B cell (primary cell): Measurements from ENCODE around the gene IGFLR1.

Experiments used
- EZH2 ChIP-seq: IDR thresholded peaks from 2 replicates; pipeline ENCODE4 v1.6.1; 2012; ENCODE audit warnings: borderline replicate concordance, low read depth, mild to moderate bottlenecking, moderate library complexity, low read length; ENCODE audit not compliant: insufficient read depth, poor library complexity, severe bottlenecking
- TF ChIP-seq, protein P1 (sequence below): fragments of 200-600 bp; IDR thresholded peaks from one replicate; pipeline ENCODE4 v1.8.0; 2022; ENCODE audit warnings: antibody characterized with exemption, mild to moderate bottlenecking

DNA sequence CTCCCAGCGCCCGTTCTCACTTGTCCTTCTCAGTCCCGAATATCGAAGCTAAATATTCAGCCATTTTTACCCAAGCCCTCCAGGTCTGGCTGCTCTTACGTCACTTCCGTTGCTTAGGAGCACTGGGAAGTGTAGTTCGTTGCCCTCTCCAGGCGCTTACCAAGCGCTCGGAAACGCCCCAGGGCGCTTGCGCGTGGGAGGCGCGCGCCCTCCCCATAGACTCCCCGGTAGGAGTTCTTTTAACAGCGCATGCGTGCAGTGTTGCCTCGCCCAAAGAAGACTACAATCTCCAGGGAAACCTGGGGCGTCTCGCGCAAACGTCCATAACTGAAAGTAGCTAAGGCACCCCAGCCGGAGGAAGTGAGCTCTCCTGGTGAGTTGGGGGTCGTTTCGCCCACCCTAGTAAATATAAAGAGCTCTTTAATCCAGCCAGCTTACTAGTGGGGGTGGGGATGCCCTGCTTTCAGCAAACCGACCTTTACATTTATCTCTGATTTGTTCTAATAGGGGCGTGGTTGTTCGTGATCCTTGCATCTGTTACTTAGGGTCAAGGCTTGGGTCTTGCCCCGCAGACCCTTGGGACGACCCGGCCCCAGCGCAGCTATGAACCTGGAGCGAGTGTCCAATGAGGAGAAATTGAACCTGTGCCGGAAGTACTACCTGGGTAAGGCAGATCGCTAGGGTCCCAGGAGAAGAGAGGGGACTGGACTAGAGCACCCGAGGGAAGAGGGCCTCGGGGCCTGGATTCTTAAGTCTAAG lies 3.3 kb upstream of the IGFLR1 start, which contains the start of the genes PSENEN and U2AF1L4:
- TF ChIP-seq, protein P1, sequence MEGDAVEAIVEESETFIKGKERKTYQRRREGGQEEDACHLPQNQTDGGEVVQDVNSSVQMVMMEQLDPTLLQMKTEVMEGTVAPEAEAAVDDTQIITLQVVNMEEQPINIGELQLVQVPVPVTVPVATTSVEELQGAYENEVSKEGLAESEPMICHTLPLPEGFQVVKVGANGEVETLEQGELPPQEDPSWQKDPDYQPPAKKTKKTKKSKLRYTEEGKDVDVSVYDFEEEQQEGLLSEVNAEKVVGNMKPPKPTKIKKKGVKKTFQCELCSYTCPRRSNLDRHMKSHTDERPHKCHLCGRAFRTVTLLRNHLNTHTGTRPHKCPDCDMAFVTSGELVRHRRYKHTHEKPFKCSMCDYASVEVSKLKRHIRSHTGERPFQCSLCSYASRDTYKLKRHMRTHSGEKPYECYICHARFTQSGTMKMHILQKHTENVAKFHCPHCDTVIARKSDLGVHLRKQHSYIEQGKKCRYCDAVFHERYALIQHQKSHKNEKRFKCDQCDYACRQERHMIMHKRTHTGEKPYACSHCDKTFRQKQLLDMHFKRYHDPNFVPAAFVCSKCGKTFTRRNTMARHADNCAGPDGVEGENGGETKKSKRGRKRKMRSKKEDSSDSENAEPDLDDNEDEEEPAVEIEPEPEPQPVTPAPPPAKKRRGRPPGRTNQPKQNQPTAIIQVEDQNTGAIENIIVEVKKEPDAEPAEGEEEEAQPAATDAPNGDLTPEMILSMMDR, result no peak
- TF ChIP-seq EZH2, result no peak
